ENCODE measurements around the gene CASP4.
A peak's percentile ranks its signal among the peaks of the same experiment; 100 is the strongest.
"Not testable (repeated sequence)": the region's sequence is repeated elsewhere in the genome, so short reads cannot be mapped to it uniquely, and the experiment has no call there.

The CASP4 gene

GRCh38 chr11:104972924-104973323 lies 4.5 kb upstream of the CASP4 start:
- H3K27ac Mint-ChIP-seq; H3K27me3 Mint-ChIP-seq; intact Hi-C loops (cut with micrococcal nuclease); H3K4me1 Mint-ChIP-seq (ENCODE audit: low read depth); H3K4me3 Mint-ChIP-seq: not testable (repeated sequence)
- Mint-ChIP-seq H3K36me3 (ENCODE audit: low read depth) (peaks cover 16% of the 10 kb centered on the region), H3K9me3 (peaks cover 45% of the 10 kb centered on the region)

- Mint-ChIP-seq H3K36me3 (ENCODE audit: low read depth) (peaks cover 29% of the 10 kb centered on the region), H3K27ac (no peak overlapping the region), H3K9me3 (peaks cover 43% of the 10 kb centered on the region), H3K27me3 (no peaks in the 10 kb centered on the region), H3K4me3 (no peak overlapping the region), H3K4me1 (ENCODE audit: low read depth) (peaks cover 24% of the 10 kb centered on the region)
- intact Hi-C loops (cut with micrococcal nuclease) = no loop called here
Observed at GRCh38 chr11:104970756-104971155, 2.4 kb upstream of the CASP4 start.

- H3K4me1 Mint-ChIP-seq (ENCODE audit: low read depth) = peaks cover 32% of the 10 kb centered on the region
- H3K27ac Mint-ChIP-seq = peak overlapping the region; percentile 93
- no peaks in the 10 kb centered on the region for H3K27me3 Mint-ChIP-seq
- peaks cover 26% of the 10 kb centered on the region for H3K9me3 Mint-ChIP-seq
- H3K36me3 Mint-ChIP-seq (ENCODE audit: low read depth) = peaks cover 40% of the 10 kb centered on the region
- peak overlapping the region; percentile 65 for H3K4me3 Mint-ChIP-seq
- intact Hi-C loops (cut with micrococcal nuclease) = loop anchor here (5.0 to 10.0 kb wide), 3 partner anchors 132 to 374 kb away; no protein-coding TSS in a partner anchor
Observed at GRCh38 chr11:104968856-104969776, 742 bp upstream of the CASP4 start.

- intact Hi-C loops (cut with micrococcal nuclease) = loop anchor here (2.0 to 10.0 kb wide), 4 partner anchors 65 to 373 kb away; no protein-coding TSS in a partner anchor
- Mint-ChIP-seq H3K4me3 (peak overlapping the region; percentile 81), H3K27ac (peak overlapping the region; percentile 93), H3K9me3 (peaks cover 13% of the 10 kb centered on the region), H3K4me1 (ENCODE audit: low read depth) (peaks cover 42% of the 10 kb centered on the region), H3K36me3 (ENCODE audit: low read depth) (peaks cover 41% of the 10 kb centered on the region), H3K27me3 (no peaks in the 10 kb centered on the region)
Observed at GRCh38 chr11:104967534-104968354, 630 bp downstream of the CASP4 start.

- intact Hi-C loops (cut with micrococcal nuclease) = loop anchor here (2.0 to 10.0 kb wide), 4 partner anchors 67 to 371 kb away; no protein-coding TSS in a partner anchor
- Mint-ChIP-seq H3K4me3 (peak overlapping the region; percentile 10), H3K9me3 (no peaks in the 10 kb centered on the region), H3K36me3 (ENCODE audit: low read depth) (peaks cover 57% of the 10 kb centered on the region), H3K27ac (peak overlapping the region; percentile 43), H3K27me3 (no peaks in the 10 kb centered on the region), H3K4me1 (ENCODE audit: low read depth) (peaks cover 55% of the 10 kb centered on the region)
Observed at GRCh38 chr11:104965735-104966134, 2.6 kb downstream of the CASP4 start.

GRCh38 chr11:104964247-104964646 lies 4.1 kb downstream of the CASP4 start:
- intact Hi-C loops (cut with micrococcal nuclease) = loop anchor here (10.0 kb wide), 2 partner anchors 221 to 369 kb away; no protein-coding TSS in a partner anchor

GRCh38 chr11:104962852-104963251 lies 5.5 kb downstream of the CASP4 start:
- H3K9me3 Mint-ChIP-seq = no peaks in the 10 kb centered on the region
- intact Hi-C loops (cut with micrococcal nuclease) = loop anchor here (10.0 kb wide), 2 partner anchors 222 to 368 kb away; no protein-coding TSS in a partner anchor
- peaks cover 51% of the 10 kb centered on the region for H3K36me3 Mint-ChIP-seq (ENCODE audit: low read depth)
- no peak overlapping the region for H3K4me3 Mint-ChIP-seq
- no peaks in the 10 kb centered on the region for H3K27me3 Mint-ChIP-seq
- no peak overlapping the region for H3K27ac Mint-ChIP-seq
- peaks cover 66% of the 10 kb centered on the region for H3K4me1 Mint-ChIP-seq (ENCODE audit: low read depth)

More at GRCh38 chr11:104964247-104964646, 4.1 kb downstream of the CASP4 start:
- Mint-ChIP-seq H3K27ac (no peak overlapping the region), H3K9me3 (no peaks in the 10 kb centered on the region), H3K4me3 (no peak overlapping the region), H3K4me1 (ENCODE audit: low read depth) (peaks cover 65% of the 10 kb centered on the region), H3K36me3 (ENCODE audit: low read depth) (peaks cover 57% of the 10 kb centered on the region), H3K27me3 (no peaks in the 10 kb centered on the region)

GRCh38 chr11:104957280-104957679 lies 11.1 kb downstream of the CASP4 start:
- Mint-ChIP-seq H3K27me3 (no peaks in the 10 kb centered on the region), H3K36me3 (ENCODE audit: low read depth) (peaks cover 50% of the 10 kb centered on the region), H3K9me3 (no peaks in the 10 kb centered on the region), H3K27ac (no peak overlapping the region), H3K4me3 (no peak overlapping the region), H3K4me1 (ENCODE audit: low read depth) (peaks cover 50% of the 10 kb centered on the region)
- intact Hi-C loops (cut with micrococcal nuclease) = no loop called here

GRCh38 chr11:104956528-104956927 lies 11.8 kb downstream of the CASP4 start:
- Mint-ChIP-seq H3K4me3 (no peak overlapping the region), H3K36me3 (ENCODE audit: low read depth) (peaks cover 51% of the 10 kb centered on the region), H3K4me1 (ENCODE audit: low read depth) (peaks cover 46% of the 10 kb centered on the region), H3K27me3 (no peaks in the 10 kb centered on the region), H3K9me3 (no peaks in the 10 kb centered on the region), H3K27ac (no peak overlapping the region)
- intact Hi-C loops (cut with micrococcal nuclease) = no loop called here

GRCh38 chr11:104946907-104947306 lies 21.5 kb downstream of the CASP4 start:
- peaks cover 100% of the 10 kb centered on the region for H3K36me3 Mint-ChIP-seq (ENCODE audit: low read depth)
- no peak overlapping the region for H3K4me3 Mint-ChIP-seq
- no peaks in the 10 kb centered on the region for H3K27me3 Mint-ChIP-seq
- no peaks in the 10 kb centered on the region for H3K9me3 Mint-ChIP-seq
- H3K27ac Mint-ChIP-seq = no peak overlapping the region
- intact Hi-C loops (cut with micrococcal nuclease) = no loop called here
- H3K4me1 Mint-ChIP-seq (ENCODE audit: low read depth) = peaks cover 4% of the 10 kb centered on the region

- peaks cover 4% of the 10 kb centered on the region for H3K4me1 Mint-ChIP-seq (ENCODE audit: low read depth)
- H3K36me3 Mint-ChIP-seq (ENCODE audit: low read depth) = peaks cover 75% of the 10 kb centered on the region
- H3K27me3 Mint-ChIP-seq = no peaks in the 10 kb centered on the region
- H3K27ac Mint-ChIP-seq = no peak overlapping the region
- H3K9me3 Mint-ChIP-seq = no peaks in the 10 kb centered on the region
- no peak overlapping the region for H3K4me3 Mint-ChIP-seq
- intact Hi-C loops (cut with micrococcal nuclease) = no loop called here
Observed at GRCh38 chr11:104944076-104944475, 24.3 kb downstream of the CASP4 start.

GRCh38 chr11:104943561-104943960 lies 24.8 kb downstream of the CASP4 start:
- intact Hi-C loops (cut with micrococcal nuclease) = no loop called here

GRCh38 chr11:104934594-104934993 lies 33.8 kb downstream of the CASP4 start:
- no peak overlapping the region for H3K4me3 Mint-ChIP-seq
- intact Hi-C loops (cut with micrococcal nuclease) = no loop called here

More at GRCh38 chr11:104943561-104943960, 24.8 kb downstream of the CASP4 start:
- Mint-ChIP-seq H3K27ac (no peak overlapping the region), H3K4me3 (no peak overlapping the region), H3K4me1 (ENCODE audit: low read depth) (peaks cover 4% of the 10 kb centered on the region), H3K36me3 (ENCODE audit: low read depth) (peaks cover 70% of the 10 kb centered on the region), H3K27me3 (no peaks in the 10 kb centered on the region), H3K9me3 (no peaks in the 10 kb centered on the region)

GRCh38 chr11:104934073-104934472 lies 34.3 kb downstream of the CASP4 start:
- H3K4me1 Mint-ChIP-seq (ENCODE audit: low read depth); intact Hi-C loops (cut with micrococcal nuclease); H3K27ac Mint-ChIP-seq; H3K27me3 Mint-ChIP-seq; H3K36me3 Mint-ChIP-seq (ENCODE audit: low read depth); H3K4me3 Mint-ChIP-seq: not testable (repeated sequence)
- peaks cover 28% of the 10 kb centered on the region for H3K9me3 Mint-ChIP-seq

More at GRCh38 chr11:104934594-104934993, 33.8 kb downstream of the CASP4 start:
- H3K27ac Mint-ChIP-seq = no peak overlapping the region
- H3K36me3 Mint-ChIP-seq (ENCODE audit: low read depth) = no peaks in the 10 kb centered on the region
- H3K27me3 Mint-ChIP-seq = no peaks in the 10 kb centered on the region
- H3K9me3 Mint-ChIP-seq = peaks cover 23% of the 10 kb centered on the region
- H3K4me1 Mint-ChIP-seq (ENCODE audit: low read depth) = peaks cover 5% of the 10 kb centered on the region

Measured in dendritic cell treated with granulocyte-macrophage colony-stimulating factor and Interleukin-4, amounts not matched to agents 40 ng/mL and 50 ng/mL, for 4 days (primary cell).